ENCODE measurements around the gene SLC1A7. TPM values are rescaled to one million over a fixed set of nuclear protein-coding genes. Genes with fewer than 3 reads are reported as not detected.

Gene SLC1A7
- total and polyA plus RNA-seq, 7 donors: 0.04 to 6.2 (median 0.36) TPM

DNA sequence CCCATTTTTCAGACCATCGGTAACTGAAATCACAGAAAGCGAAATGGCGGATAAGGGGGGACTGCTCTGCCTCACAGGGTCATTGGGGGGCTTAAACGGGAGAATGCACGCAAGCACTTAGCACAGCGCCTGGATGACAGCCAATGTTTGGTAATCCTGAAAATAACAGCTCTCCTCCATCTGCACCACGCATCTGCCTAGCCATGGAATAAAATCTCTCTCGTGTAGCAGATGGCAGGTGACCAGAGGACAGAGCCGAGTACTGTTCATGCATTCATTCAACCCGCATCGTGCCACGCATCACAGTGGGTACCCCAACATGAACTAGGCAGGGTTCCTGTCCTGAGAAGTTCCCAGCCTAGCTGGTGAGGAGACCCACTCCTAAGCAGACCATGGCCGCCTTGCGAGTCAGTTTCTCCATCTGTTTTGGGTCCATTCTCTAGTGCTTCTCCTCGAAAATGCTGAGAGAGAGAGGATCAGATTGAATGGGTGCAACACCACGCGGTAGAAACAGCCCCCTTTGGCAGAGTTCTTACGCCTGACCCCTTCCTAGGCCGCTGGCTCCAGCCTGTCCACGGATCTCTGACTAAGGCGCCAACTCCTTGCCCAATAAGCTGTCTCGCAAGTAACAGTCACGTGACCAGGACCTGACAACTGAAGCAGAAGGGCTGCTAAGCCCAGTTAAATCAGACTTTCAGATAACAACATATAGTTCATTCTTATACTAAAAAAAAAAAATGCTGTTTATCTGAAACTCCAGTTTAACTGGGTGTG is 7.3 kb downstream of the SLC1A7 start:
- no peak for DNase-seq
- Histone ChIP-seq H3K4me3 (no peak overlapping the region), H3K9me3 (peaks cover 9% of the 10 kb centered on the region), H3K27me3 (ENCODE audit: insufficient read depth in 3 of 3, low read length in 2 of 3) (no peaks in the 10 kb centered on the region), H3K4me1 (no peaks in the 10 kb centered on the region), H3K36me3 (ENCODE audit: insufficient read depth in 1 of 2, low read depth in 1 of 2) (no peaks in the 10 kb centered on the region), H3K27ac (no peak overlapping the region)
- ATAC-seq: peak in 1 of 4 donors; percentile 17
- intact Hi-C loops (cut with DNase I): no loop called here
- TF ChIP-seq, protein P1, sequence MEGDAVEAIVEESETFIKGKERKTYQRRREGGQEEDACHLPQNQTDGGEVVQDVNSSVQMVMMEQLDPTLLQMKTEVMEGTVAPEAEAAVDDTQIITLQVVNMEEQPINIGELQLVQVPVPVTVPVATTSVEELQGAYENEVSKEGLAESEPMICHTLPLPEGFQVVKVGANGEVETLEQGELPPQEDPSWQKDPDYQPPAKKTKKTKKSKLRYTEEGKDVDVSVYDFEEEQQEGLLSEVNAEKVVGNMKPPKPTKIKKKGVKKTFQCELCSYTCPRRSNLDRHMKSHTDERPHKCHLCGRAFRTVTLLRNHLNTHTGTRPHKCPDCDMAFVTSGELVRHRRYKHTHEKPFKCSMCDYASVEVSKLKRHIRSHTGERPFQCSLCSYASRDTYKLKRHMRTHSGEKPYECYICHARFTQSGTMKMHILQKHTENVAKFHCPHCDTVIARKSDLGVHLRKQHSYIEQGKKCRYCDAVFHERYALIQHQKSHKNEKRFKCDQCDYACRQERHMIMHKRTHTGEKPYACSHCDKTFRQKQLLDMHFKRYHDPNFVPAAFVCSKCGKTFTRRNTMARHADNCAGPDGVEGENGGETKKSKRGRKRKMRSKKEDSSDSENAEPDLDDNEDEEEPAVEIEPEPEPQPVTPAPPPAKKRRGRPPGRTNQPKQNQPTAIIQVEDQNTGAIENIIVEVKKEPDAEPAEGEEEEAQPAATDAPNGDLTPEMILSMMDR (IDR thresholded peaks at IDR 0.05): no peak
- 56 to 64% (median 60%) methylated on average over 23 of the region's 23 CpGs for WGBS, 3 donors

DNA sequence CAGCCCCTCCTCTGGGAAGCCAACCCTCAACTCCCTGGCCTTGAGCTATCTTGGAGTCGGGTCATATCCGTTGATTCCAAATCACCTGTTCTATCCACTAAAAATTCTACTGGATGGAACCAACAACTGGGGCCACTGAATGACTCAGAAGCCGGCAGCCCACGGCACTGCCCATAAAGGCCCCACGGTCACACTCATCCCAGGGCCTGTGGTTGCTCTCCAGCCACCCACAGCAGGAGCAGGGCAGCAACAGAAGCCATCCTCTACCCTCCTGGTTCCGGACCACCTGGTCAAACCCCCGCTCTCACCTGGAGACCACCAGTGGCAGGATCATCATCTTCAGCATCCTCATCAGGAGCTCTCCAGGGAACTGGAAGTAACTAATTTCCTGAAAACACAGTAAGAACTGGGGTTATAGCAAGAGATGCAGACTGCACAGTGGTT is 8.4 kb downstream of the SLC1A7 start:
- TF ChIP-seq, protein P1 (IDR thresholded peaks at IDR 0.05): no peak
- Histone ChIP-seq H3K4me1 (no peaks in the 10 kb centered on the region), H3K9me3 (peaks cover 9% of the 10 kb centered on the region), H3K27ac (no peak overlapping the region), H3K27me3 (ENCODE audit: insufficient read depth in 3 of 3, low read length in 2 of 3) (no peaks in the 10 kb centered on the region), H3K36me3 (ENCODE audit: insufficient read depth in 1 of 2, low read depth in 1 of 2) (no peaks in the 10 kb centered on the region), H3K4me3 (no peak overlapping the region)
- DNase-seq (no peak), ATAC-seq (no peak)
- intact Hi-C loops (cut with DNase I): no loop called here
- WGBS, 3 donors: 82 to 95% (median 84%) methylated on average over 7 of the region's 7 CpGs

DNA sequence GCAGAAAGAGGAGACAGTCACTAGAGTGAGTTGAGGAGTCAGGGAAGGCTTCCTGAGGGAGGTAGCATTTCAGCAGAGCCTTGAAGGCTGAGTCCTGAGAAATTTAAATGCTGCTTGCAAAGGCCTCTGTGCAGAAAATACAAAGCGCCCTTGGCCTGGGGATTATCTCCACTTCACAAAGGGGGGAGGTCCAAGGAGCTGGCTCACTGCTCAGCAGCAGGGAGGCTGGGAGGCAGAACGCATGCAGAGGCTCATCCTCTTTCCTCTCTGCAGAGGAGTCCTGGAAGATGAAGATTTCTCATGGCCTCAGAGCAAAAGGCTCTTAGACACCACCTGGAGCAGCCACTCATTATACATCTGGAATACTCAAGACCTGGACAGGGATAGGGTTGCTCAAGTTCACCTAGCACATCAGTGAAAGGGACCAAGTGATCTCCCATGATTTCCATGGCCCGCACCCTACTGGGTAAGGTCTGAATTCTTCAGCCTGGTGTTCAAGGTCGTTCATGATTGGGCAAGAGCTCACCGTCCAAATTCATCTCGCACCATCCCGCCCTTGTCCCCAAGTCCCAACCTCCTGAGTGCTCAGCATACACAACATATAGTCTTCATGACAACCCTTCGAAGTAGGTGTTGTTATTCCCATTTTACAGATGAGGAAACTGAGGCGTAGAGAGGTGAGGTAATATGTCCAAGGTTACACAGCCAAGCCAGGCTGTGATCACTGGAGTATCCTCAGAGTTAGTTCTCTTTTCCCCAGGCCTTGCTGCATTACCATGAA is 9.0 kb downstream of the SLC1A7 start:
- TF ChIP-seq, protein P1 (IDR thresholded peaks at IDR 0.05): no peak
- H3K27ac ChIP-seq: no peak overlapping the region
- DNase-seq: no peak
- ATAC-seq: no peak
- no peak overlapping the region for H3K4me3 ChIP-seq
- no peaks in the 10 kb centered on the region for H3K4me1 ChIP-seq
- H3K36me3 ChIP-seq (ENCODE audit: insufficient read depth in 1 of 2, low read depth in 1 of 2): no peaks in the 10 kb centered on the region
- intact Hi-C loops (cut with DNase I): no loop called here
- 78 to 81% (median 80%) methylated on average over 9 of the region's 9 CpGs for WGBS, 3 donors
- no peaks in the 10 kb centered on the region for H3K27me3 ChIP-seq (ENCODE audit: insufficient read depth in 3 of 3, low read length in 2 of 3)
- peaks cover 9% of the 10 kb centered on the region for H3K9me3 ChIP-seq

DNA sequence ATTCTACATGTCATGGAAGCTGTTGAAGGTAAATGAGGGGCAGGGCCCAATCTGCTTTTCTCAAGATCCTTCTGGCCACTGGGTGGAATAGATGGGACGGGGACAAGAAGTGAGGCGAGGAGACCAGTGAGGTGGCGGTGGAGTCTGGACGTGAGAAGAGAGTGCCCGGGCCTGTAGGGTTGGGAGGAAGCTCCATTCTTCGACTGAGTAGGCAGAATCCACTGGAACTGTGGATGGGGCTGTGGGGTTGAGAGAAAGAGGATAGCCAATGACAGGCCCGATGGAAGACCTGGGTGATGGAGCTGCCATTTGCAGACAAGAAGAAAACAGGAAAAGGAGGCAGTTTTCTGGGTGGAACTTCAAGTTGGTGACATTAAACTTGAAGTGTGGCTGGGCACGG is 10.3 kb downstream of the SLC1A7 start:
- Histone ChIP-seq H3K36me3 (ENCODE audit: insufficient read depth in 1 of 2, low read depth in 1 of 2) (no peaks in the 10 kb centered on the region), H3K27me3 (ENCODE audit: insufficient read depth in 3 of 3, low read length in 2 of 3) (no peaks in the 10 kb centered on the region), H3K4me1 (no peaks in the 10 kb centered on the region), H3K4me3 (no peak overlapping the region), H3K27ac (no peak overlapping the region), H3K9me3 (peaks cover under 1% of the 10 kb centered on the region)
- WGBS, 3 donors: 80 to 86% (median 84%) methylated on average over 8 of the region's 8 CpGs
- TF ChIP-seq, protein P1 (IDR thresholded peaks at IDR 0.05): no peak
- no peak for ATAC-seq
- no peak for DNase-seq
- intact Hi-C loops (cut with DNase I): no loop called here

All from psoas muscle (tissue), 8 donors.